GM21447 (cell line): ENCODE measurements around the gene SBNO1.
"Not testable (repeated sequence)": the region's sequence is repeated elsewhere in the genome, so short reads cannot be mapped to it uniquely, and the experiment has no call there.

ENCODE experiments used
- ATAC-seq: cut with Tn5 transposase; IDR thresholded peaks from one replicate; pipeline ENCODE4 v1.9.1; 2021; ENCODE audit not compliant: unreplicated experiment

The SBNO1 gene

GRCh38 chr12:123364532-123365024, at the start of gene SBNO1:
TSS of gene SBNO1 (minus strand) at chr12:123364847. CDS start at chr12:123350441, 14,406 bp downstream.
- peak; percentile 27 for ATAC-seq

- no peak for ATAC-seq
Measured at GRCh38 chr12:123410041-123410412, 45.4 kb upstream of the SBNO1 start.

DNA sequence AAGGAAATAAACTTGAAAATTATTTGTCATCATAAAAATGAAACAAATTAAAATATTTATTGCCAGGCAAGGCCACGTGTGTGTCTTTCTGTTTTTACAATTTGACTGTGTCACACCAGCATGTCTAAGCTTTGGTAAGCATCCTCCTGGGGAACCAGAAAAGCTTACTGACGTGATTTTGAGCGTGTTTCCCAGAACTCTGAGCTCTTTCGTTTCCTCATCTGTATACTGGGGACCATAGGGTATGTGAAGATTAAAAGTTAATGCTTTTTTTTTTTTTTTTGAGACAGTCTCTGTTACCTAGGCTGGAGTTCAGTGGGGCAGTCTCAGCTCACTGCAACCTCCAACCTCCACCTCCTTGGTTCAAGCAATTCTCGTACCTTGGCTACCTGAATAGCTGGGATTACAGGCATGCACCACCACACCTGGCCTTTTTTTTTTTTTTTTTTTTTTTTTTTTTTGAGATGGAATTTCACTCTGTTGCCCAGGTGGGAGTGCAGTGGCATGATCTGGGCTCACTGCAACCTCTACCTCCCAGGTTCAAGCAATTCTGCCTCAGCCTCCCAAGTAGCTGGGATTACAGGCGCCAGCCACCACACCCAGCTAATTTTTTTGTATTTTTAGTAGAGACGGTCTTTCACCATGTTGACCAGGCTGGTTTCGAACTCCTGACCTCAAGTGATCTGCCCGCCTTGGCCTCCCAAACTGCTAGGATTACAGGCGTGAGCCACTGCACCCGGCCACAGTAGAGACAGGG, 44.8 kb upstream of the SBNO1 start:
- ATAC-seq = not testable (repeated sequence)

- ATAC-seq = not testable (repeated sequence)
Measured at GRCh38 chr12:123408619-123409018, 44.0 kb upstream of the SBNO1 start.

DNA sequence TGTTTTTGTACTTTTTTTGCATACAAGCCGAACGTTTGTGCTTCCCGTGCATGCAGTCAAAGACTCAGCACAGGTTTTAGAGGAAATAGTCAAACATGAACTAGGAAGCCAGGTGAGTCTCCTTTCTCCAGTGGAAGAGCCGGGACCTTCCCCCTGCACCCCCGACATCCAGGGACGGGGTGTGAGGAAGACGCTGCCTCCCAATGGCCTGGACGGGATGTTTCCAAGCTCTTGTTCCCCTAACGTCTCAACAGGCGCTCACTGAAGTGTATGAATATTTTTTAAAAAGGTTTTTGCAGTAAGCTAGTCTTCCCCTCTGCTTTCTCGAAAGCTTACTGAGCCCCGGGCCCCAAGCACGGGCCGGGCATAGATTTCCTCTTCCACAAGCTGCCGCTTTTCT, 43.3 kb upstream of the SBNO1 start:
- ATAC-seq = not testable (repeated sequence)

- not testable (repeated sequence) for ATAC-seq
Measured at GRCh38 chr12:123407269-123407668, 42.6 kb upstream of the SBNO1 start.

GRCh38 chr12:123404581-123404980, 39.9 kb upstream of the SBNO1 start:
- ATAC-seq = no peak

DNA sequence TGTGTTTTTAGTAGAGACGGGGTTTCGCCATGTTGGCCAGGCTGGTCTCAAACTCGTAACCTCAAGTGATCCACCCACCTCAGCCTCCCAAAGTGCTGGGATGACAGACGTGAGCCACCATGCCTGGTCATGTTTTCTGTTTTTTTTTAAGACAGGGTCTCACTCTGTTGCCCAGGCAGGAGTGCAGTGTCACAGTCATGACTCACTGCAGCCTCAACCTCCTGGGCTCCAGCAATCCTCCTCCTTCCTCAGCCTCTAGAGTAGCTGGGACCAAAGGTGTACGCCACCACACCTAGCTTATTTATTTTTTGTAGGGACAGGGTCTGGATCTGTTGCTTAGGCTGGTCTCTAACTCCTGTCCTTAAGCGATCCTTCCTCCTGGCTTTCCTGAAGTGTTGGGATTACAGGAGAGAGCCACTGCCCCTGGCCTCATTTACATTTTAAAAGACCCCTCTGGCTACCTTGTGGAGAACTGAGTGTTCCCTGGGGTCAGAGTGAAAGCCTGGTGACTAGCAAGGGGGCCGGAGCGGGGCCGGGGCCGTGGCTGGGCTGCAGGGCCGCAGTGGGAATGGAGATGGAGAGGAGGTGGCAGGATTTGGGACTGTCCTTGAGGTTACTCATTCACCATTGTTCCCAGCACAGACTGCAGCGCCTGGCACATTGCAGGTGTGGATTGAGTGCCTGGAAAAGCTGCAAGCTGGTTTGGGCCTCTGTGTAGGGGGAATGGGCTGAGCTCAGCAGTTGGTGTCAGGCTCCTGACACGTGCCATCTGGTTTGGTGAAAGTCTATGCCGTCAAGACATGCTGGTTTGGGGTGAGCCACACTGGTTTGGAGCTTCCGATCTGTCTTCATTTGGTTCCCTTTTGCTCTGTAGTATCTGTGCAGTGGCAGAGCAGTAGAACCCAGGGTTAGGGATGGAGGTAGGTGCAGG, 37.4 kb upstream of the SBNO1 start:
- ATAC-seq = no peak

DNA sequence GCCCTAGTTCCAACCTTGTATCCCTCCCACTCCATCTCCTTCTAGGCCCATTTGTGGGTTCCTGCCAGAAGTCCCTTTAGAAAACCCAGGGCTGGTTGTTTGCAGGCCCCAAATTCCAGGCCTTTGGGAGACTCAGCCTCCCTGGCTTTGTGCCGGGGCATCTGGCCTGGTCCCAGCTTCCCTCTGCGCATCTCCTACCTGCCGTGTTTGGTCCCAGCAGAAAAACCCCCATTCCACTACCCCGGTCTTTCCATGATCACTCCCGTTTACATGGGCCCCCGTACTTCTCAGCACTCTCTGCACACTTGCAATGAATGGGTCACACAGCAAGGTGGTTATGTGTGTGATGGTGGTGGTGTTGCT, 34.6 kb upstream of the SBNO1 start:
- ATAC-seq = no peak

DNA sequence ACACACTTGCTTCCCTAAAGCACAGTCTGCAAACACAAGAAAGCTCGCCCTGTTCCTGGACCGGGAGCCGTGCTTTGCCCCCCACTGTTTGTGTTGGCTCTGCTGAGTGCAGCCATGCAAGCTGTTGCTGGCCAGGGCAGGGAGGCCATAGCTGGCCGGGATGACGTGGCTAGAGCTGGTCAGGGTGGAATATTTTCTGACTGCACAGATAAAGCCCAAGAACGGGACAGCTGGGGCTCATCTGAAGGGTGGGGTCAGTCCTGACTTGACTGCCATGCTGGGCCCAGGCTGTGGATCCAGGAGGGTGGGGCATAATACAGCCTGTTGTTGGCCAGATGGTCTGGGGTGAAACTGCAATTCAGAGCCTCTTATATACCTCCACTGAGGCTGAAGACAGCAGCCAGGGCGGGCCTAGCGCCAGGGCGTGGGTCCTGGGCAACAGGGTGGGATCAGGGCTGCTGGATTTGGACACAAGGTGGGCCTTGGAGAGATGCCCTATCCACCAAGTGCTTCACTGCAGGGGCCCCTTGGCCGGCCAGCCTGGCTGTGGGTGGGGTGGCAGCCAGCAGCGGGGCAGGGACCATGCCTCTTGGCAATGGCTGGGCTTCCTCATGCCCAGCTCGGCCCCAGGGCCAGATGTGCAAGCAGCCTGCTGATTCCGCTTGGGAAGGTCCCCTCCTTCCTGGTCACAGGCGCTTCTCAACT, 34.1 kb upstream of the SBNO1 start:
- no peak for ATAC-seq

GRCh38 chr12:123398177-123398549, 33.5 kb upstream of the SBNO1 start:
- no peak for ATAC-seq

DNA sequence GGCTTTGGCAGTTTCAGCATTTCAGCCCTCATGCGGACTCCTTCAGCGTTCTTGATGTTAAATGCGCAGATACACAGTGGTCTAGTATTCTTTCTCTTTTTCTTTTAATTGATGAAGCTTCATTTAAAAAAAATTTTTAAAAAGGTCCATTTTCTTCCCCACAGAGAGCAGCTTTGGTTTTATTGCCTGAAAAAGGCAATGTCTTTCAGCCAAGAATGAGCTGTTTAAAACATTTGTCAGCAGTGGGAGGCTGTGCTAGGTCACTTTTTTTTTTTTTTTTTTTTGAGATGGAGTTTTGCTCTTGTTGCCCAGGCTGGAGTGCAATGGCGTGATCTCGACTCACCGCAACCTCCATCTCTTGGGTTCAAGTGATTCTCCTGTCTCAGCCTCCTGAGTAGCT, 32.8 kb upstream of the SBNO1 start:
- ATAC-seq = no peak

GRCh38 chr12:123396954-123397353, 32.3 kb upstream of the SBNO1 start:
- no peak for ATAC-seq

GRCh38 chr12:123396543-123396942, 31.9 kb upstream of the SBNO1 start:
- no peak for ATAC-seq

GRCh38 chr12:123395236-123395635, 30.6 kb upstream of the SBNO1 start:
- no peak for ATAC-seq

DNA sequence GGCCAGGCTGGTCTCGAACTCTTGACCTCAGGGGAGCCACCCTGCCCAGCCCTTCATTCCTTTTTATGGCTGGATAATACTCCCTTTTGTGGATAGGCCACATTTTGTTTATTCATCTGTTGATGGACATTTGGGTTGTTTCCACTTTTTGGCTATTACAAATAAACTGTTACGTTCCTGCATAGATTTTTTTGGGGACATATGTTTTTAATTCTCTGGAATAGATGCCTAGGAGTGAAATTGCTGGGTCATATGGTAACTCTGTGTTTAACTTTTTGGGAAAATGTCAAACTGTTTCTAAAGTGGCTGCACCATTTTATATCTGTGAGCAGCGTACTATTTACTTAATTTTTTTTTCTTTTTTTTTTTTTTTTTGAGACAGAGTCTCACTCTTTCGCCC, 29.1 kb upstream of the SBNO1 start:
- no peak for ATAC-seq

DNA sequence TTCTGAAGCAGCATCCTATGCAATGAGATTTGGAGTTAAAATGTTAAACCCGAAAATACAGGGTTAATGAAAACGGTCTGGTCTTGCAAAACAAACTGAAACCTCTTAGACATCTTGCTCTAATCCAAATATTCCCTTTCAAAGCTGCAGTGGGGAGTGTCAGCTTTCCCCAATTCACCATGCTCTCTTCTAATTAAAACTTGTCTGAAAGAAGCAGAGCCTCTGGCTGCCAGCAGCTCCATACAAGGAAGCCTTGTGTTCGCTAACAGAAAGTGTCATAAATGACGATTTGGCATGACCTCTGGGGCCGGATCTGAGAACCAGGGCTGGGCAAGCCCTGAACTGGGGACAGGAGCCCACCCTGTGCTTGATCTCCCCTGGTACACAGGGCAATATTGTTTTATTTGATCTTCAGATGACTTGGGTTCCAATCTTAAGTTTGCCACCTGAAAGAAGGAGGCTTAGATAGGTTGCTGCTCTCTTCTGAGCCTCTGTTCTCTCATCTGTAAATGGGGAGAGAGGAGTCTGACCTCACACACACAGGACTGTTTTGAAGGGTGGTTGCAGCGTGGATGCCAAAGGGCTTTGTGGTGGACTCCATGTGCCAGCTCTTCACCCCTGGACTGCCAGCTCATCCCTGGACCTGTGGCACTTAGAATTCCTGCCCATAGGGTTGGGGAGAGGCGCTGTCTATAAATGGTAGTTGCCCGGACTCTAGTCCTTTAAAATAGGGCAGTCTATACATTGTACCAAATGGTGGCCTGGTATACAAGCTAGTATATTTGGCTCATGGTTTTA, 27.1 kb upstream of the SBNO1 start:
- ATAC-seq = no peak

- ATAC-seq = no peak
Measured at GRCh38 chr12:123390498-123391426, 26.1 kb upstream of the SBNO1 start.

DNA sequence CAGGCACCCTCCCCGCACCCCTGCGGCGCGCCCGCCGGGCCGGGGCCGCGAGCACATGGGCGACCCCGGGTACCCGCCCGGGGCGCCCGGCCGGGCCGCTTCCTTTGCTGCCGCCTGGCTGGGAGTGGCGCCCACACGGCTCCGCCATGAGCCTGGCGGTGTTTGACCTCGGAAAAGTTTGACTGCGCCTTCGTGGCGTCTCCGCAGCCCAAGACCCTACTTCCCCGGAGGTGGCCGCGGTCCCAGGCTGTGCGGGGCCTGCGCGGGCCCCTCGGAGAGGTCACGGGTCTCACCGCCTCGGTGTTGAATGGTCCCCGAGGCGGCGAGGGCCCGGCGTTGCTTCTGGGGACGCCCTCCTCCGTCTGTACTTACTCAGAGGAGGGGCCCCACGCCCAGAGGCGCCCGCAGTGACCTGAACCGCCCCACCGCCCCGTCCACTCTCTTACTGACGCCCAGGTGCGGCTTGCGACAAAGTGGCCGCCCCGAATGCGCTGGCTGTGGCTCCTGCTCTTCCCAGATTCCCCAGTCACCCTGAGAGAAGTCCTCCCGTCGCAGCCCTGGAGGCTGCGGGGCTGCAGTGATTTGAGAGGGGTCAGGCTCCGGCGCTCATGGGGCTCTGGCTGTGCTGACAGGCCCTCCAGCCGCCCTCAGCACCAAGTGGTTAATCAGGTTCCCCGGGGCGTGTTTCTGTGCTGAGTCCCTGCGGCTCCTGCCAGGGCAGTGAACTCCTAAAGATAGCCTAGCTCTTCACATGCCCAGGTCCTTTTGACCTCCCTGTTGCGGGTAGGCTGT, 25.1 kb upstream of the SBNO1 start:
- no peak for ATAC-seq
